ENCODE measurements around the gene ILKAP.

ILKAP gene

DNA sequence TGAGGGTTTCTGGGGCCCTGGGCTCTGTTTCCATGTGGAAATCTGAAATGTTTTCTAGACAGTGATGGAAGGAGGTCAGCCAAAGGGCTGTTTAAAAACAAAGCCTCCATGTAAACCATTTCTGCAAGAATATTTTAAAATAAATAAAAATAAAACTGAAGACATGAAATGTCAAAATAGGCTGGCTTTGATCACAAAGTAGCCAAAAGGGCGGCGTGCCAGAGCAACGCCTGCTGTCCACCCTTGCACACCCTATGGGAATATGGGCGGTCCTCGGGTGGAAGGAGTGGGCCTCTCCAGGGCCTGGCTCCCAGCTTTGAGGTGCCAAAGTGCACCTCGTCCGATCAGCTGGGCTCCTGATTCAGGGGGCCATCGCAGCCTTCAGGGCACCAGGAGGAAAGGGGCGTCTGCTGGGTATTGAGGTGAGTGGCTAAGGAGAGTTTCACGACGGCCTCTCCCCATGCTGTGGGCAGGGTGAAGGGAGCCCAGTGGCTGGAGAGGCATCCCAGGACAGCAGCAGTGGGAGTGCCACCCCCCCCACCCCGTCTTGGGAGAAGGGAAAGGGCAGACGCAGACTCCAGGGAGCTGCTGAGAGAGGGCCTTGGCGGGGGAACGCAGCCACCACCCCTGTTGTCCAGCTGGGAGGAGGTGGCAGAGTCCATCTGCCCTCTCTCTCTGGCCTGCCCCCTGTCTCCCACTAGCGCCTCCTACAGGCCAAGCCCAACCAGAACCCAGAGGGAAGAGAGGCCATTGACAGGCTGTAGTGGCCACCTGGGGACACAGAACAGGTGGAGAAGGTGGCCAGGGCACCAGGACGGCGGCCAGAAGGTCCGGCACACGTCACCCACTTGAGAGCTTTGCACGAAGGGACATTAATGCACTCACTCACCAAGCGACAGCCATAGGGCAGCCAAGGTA lies 50.5 kb downstream of the ILKAP start:
- no peak for DNase-seq (ENCODE audit: low spot score)

DNA sequence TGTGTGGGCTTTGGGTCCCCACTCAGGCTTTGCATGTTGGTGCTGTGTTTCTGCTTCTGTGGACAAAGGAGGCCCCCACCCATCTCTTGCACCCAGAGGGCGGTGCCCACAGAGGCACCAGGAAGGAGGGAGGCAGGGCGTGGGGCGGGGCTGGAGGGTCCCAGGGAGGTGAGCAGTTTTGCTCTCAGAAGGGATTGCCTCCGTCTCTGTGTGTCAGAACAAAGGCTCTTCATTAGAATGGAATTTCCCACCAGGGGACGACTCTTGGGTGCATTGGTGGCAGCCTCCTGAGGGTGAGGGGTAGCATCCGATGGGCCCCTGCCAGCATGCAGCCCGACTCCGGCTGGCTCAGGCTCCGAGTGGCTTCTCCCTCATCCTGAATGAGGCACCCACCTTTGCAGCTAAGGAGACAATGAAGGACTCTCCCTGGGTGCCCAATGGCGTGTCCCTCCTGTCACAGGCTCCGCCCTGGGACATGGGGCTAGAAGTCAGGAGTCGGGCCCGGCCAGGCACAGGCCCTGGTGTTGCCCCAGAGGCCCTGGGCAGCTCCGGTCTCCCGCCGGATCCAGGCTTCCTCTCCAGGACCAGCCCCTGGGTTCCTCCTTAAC lies 51.8 kb downstream of the ILKAP start:
- no peak for DNase-seq (ENCODE audit: low spot score)

DNA sequence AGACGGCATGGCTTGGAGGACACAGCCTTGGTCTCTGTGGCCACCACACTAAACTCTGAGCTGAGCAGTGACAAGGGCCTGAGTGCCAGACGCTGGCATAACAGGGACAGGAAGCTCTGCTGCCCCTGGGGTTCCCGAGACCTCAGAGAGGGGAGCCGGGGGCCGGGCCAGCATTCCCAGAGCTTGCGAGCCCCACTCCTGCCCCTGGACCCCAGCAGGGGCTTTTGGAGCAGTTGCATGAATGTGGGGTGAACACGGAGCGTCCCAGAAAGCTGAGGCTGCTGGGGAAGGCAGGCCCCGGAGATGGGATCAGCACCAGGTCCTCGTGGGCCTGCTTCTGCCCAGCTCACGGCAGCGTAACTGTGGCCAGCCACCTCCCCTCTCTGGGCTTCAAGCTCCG lies 52.3 kb downstream of the ILKAP start:
- no peak for DNase-seq (ENCODE audit: low spot score)

DNA sequence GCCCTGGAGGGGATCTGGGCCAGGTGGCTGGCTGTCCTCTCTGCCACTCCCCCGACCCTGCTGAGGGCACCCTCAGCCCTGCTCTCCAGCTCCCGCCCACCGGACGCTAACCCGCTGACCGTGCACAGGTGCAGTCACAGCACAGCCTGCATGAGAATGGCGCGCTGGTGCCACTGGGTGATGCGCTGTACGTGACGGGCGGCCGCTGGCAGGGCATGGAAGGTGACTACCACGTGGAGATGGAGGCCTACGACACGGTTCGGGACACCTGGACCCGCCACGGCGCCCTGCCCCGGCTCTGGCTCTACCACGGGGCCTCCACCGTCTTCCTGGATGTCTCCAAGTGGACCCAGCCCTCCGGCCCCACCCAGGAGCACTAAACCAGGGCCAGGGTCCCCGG lies 52.8 kb downstream of the ILKAP start:
- no peak for DNase-seq (ENCODE audit: low spot score)

DNA sequence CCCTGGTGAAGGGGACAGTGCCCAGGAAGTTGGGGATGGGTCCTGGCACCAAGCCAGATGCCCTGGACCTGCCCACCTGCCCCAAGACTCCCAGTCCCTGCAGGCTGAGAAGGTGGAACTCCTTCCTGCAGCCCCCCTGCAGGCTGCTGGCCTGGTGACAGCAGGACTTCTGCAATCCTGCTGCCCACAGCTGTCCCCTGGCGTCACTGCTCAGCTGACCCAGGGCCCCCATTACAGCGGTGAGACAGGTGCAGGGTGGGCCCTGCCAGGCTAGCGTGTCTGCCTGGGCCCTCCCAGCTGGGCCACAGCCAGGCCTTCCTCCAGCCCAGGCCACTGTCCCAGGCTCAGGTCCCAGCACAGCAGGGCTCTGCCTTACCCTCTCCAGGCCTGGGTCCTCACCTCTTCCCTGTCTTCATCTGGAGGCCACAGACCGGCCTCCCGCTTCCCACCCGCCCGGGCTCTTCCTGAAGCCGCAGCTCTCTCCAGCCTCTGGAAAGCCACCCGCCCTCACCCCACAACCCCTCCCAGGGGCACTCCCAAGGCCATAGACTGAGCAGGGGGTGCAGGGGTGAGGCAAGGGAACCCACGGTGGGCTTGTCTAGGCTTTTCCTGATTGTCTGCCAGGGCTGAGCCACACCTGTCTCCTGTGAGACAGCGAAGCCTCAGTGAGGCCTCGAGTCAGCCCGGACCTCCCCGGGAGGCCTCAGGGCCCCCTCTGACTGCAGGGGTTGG lies 53.5 kb downstream of the ILKAP start:
- no peak for DNase-seq (ENCODE audit: low spot score)

DNA sequence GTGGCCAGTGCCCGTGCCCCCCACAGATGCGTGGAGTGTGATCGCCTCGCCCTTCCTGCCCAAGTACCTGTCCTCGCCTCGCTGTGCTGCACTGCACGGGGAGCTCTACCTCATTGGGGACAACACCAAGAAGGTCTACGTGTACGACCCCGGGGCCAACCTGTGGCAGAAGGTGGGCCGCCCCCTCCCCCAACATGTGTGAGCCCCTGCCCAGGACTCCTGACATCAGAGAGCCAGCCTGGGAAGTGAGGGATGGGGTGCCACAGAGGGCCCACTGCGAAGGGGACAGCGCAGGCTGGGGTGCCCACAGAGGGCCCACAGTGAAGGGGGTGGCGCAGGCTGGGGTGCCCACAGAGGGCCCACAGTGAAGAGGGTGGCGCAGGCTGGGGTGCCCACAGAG lies 54.5 kb downstream of the ILKAP start:
- no peak for DNase-seq (ENCODE audit: low spot score)

DNA sequence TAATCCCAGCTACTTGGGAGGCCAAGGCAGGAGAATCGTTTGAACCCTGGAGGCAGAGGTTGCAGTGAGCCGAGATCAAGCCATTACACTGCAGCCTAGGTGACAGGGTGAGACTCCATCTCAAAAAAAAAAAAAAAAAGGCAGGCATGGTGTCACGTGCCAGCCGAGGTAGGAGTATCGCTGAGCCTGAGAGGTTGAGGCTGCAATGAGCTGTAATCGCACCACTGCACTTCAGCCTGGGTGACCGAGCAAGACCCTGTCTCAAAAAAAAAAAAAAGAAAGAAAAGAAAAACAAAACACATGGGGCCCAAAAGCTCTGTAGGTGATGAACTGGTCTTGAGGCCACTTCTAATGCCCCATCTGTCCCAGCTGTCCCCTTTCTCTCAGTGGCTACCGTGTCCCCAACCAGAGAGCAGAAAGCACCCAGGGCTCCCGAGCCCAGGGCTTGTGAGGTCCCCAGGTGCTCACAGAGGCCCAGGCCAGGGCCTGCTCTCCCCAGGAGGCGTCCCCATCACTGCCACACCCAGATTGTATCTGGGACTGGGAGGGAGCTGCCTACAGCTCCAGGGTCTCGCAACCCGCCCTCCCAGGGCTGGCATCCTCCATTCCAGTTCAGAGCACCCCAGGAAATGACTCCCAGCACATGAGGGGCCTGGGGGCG lies 56.5 kb downstream of the ILKAP start:
- DNase-seq (ENCODE audit: low spot score): no peak

DNA sequence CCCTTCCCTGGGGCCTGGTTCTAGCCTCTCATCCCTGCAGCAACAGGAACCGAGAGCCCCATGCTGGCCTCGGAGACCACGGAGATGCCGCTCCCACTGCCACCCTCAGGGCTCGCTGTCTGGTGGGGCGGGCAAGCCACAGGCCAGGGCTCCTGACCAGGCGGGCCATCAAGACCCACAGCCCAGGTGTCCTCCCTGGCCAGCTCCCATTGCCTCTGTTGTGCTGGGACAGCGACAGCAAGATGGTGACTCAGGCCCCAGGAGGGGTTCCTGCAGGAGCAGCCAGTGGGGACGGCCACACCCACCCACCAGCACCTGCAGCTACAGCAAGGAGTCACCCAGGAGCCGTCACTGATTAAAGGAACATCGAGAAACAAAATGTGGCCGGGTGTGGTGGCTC lies 57.6 kb downstream of the ILKAP start:
- DNase-seq (ENCODE audit: low spot score): no peak

DNA sequence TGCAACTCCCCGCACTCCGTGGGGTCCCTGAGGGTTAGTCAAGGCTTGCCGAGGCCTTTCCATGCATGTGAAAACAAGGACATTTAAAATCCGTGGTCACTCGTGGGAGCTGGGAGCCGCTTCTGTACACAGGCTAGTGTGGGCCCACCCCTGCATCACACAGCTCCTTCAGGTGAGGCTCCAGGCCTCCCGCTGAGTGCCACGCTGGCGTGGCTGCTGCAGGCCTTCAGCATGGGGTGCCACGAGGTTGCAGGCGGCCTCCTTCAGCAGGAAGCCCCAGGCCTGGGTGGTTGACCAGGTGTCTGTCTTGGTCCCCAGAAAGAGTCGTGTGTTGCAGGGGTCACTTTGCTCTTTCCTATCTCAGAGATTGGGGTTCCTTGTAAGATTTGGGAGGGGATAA lies 58.4 kb downstream of the ILKAP start:
- no peak for DNase-seq (ENCODE audit: low spot score)

DNA sequence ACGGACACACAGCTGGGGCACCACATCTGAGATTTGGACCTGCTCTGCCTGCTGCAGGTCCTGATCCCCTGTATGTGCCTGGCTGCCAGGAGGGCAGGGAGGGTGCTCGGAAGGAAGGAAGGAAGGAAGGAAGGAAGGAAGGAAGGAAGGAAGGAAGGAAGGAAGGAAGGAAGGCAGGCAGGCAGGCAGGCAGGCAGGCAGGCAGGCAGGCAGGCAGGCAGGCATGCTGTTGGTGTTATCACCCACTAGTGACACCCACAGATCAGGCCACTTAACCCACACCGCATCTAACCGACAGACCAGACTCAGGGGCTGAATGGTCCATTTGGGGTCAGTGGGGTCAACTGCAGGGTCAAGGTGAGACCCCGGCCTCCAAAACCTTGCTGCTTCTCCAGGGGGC lies 59.2 kb downstream of the ILKAP start:
- no peak for DNase-seq (ENCODE audit: low spot score)

DNA sequence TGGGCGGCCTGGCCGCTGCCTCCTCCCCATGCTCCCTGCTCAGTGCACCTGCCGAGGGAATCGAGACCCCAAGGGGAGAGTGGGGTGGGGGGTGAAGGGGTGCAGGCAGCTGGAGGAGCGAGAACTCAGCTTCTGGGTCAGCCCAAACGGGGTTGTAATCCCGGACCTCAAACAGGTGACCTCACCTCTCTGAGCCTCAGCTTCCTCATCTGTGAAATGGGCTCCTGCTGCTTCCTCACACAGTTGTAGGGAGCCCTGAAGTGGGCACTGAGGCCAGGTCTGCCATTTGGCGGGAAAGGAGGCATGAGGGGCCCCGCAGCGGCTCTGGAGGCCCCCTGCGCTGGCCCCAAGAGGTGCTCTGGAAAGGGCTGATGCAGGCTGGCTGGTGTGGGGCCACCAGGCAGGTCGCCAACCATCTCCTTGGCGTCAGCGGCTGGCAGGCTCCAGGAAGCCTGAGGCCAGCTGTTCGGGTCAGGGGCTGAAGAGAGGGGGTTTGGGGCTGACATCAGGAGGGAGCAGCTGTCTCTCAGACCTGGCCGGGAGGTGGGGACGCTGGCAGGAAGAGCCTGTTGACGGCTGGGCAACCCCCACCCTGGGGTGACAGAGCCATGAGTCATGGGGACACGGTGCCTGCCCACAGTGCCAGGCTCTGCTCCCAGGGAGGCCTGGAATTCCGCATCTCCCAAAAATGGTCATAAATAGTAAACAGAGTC lies 60.1 kb downstream of the ILKAP start:
- DNase-seq (ENCODE audit: low spot score): no peak

DNA sequence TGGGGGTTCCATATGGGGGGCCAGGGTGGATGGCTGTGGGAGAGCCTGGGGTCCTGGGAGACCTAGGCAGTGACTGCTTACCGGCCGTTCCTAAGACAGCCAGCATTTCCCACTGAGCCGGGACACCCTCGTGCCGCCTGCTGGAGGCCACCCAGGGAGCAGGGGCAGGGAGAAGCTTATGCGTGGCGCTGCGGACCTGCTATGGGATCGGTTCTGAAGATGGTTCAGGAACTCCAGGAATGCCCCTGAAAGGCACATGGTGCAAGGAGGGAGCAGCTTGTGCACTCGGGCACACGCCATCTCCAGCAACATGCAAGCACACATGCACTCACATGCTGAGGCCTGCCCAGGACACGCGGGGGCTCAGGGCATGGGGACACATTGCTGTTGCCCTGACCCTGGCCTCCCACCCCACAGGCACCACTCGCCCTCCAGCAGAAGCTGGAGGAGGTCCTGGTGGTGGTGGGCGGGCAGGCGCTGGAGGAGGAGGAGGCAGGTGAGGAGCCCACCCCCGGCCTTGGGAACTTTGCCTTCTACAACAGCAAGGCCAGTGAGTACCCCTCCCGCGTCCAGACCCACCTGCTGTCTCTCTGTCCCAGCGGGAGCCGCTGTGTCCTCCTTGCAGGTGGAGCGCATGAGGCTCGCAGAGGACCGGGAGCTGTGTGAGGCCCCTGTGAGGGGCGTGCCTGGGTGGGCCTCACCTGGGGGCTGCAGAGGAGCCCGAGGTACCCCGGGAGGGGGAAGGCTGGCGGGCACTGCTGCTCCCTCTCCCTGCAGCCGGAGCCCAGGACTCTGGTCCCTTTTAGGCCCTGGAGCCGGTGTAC lies 60.9 kb downstream of the ILKAP start:
- no peak for DNase-seq (ENCODE audit: low spot score)

DNA sequence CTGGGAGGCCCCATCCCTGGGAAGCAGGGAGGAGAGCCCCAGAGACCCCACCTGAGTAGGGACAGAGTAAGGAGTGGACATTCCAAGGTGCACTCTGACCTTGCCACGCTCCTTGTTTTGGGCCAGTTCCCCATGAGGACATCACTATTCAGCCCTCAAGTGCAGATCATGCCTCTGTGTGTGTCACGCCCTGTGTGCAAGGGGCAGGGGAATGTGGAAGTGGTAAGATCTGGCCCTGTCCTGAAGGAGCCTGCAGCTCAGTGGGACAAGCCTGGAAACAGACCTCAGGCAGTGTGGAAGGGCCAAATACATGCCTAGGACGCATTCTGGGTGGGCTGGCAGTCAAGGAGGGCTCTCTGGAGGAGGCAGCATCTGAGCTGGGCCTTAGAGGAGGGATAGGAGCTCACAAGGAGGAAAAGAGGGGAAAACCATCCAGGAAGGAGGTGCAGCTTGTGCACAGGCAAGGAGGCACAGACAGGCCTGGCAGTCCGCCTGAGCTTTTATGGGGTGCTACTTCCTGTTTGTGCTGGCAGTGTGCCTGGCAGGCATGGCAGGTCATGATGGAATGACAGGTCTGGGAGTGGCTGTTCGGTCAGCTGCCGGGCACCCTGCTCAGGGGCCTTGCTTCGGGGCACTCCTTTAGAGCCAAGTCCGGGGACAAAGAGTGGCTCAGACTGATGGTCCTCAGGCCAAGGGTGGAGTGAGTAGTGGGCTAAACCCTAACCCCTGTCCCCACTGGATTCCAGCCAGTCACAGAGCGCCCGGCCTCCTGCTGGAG lies 61.8 kb downstream of the ILKAP start:
- DNase-seq (ENCODE audit: low spot score): no peak

DNA sequence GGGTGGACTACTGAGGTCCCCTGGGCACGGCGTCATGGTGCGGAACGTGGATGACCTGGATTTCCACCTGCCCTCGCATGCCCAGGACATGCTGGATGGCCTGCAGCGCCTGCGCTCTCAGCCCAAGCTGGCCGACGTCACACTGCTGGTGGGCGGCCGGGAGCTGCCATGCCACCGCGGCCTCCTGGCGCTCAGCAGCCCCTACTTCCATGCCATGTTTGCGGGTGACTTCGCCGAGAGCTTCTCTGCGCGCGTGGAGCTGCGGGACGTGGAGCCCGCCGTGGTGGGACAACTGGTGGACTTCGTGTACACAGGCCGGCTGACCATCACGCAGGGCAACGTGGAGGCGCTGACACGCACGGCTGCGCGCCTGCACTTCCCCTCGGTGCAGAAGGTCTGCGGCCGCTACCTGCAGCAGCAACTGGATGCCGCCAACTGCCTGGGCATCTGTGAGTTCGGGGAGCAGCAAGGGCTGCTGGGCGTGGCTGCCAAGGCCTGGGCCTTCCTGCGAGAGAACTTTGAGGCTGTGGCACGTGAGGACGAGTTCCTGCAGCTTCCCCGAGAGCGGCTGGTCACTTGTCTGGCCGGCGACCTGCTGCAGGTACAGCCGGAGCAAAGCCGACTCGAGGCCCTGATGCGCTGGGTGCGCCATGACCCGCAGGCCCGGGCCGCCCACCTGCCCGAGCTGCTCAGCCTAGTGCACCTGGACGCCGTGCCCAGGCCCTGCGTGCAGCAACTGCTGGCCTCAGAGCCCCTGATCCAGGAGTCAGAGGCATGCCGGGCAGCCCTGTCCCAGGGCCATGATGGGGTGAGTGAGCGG lies 62.6 kb downstream of the ILKAP start:
- DNase-seq (ENCODE audit: low spot score): no peak

DNA sequence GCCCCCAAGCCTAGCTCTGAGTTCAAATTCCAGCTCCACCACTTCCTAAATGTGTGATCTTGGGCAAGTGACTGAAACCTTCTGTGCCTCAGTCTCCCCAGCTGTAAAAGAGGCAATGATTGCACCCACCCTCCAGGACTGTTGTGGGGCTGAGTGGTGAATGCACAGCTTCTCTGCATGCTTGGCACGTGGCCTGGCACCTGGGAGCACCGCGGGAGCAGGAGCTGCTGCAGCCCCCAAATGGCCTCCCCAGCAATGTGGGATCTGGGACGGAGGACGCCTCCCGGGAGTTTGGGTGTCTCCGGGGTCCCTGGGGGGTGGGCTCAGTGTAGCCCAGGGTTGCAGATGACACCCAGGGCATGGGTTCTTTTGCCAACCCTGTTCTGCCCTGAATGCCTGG lies 63.5 kb downstream of the ILKAP start:
- DNase-seq (ENCODE audit: low spot score): no peak

DNA sequence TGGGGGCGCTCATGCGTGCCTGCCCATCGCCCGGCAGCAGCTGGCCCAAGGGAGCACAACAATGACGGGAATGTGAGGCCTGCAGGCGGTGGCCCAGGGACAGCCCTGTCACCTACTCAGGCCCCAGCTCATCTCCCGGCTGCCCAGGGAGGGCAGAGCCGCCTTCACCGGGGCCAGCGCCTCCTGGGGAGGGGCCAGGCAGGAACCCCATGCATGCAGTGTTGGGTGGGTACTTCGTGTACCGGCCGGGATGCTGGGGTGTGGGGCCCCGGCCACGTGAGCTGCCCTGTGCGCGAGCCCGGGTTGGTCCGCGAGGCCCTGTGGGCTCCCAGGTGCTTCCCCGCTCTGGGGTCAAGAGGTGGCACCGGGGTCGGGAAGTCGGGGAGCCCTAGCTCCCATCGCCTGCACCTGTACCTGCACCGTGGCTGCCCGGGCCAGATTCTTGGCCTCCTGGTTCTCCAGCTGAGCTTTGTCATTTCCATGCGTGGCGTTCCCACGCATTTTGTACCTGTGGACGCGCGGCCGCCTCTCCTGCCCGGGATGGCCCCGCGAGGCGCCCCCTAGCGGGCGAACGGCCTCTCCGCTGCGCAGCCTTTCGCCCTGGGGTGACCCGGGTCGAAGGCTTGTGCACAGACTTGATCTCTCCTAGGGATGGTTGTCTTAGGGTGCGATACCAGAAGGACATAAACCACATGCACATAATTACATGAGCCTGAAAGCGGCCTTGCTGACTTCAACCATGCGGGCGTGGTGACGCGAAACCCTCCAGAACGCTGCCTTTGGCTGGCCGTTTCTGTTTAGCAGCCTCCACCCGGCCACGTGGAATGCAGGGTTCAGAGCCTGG lies 64.1 kb downstream of the ILKAP start:
- no peak for DNase-seq (ENCODE audit: low spot score)

DNA sequence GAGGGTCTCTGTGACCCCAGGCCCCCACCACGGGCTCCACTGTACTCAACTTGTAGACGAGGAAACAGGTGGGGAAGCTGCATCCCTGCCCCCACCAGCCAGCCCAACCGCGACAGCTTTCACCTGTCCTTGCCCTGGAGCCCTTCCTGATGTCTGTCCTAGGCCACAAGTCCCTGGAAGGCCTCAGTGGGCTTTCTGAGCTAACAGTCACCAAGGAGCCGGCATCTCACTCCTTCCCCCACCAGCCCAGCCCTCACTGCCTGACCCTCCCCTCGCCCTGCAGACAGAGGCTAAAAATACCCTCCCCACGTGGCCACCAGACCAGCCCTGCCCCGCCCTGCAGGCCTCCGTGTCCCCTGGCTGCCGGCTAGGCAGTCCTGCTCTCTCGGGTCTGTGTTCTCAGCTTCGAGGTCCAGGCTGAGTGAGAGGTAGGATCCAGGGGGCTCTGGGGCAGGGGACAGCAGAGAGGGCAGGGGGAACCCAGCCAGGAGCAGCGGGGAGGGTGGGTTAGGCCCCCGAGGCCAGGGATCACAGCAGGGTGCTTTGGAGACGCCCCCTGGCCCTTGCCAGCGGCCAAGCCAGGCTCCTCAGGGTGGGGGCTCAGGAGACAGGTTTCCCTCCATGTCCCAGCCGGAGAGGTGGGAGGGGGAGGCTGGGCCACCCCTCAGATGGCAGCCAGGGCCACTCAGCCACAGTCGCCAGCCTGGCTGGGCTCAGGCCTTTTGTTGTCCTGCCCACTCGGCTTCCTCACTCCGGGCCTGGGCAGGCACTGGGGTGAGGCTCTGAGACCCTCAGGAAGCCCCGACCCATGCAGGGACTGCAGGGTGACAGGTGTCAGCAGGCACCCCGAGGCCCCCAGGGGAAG lies 64.9 kb downstream of the ILKAP start, which contains the start of gene KLHL30:
TSS of gene KLHL30 (plus strand) at position 338 of the 865 bp plus-strand sequence. CDS start 2,087 bp downstream, outside the sequence.
- DNase-seq (ENCODE audit: low spot score): no peak
